ENCODE results near the gene HSPA12B.

DNA sequence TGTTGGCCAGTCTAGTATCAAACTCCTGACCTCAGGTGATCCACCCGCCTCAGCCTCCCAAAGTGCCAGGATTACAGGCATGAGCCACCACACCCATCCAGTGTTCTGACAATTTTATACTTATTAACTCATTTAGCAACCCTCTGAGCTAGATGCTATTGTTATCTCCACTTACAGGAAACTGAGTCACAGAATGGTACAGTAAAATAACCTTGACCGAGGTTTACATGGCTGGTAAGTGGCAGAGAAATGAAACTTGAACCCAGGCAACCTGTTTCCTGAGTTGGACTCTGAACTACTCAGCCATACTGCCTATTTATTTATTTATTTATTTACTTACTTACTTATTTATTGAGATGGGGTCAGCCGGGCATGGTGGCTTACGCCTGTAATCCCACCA, 13.4 kb upstream of the HSPA12B start:
- TF ChIP-seq POLR2A (IDR thresholded peaks at IDR 0.05): no peak
- TF ChIP-seq, protein P1, sequence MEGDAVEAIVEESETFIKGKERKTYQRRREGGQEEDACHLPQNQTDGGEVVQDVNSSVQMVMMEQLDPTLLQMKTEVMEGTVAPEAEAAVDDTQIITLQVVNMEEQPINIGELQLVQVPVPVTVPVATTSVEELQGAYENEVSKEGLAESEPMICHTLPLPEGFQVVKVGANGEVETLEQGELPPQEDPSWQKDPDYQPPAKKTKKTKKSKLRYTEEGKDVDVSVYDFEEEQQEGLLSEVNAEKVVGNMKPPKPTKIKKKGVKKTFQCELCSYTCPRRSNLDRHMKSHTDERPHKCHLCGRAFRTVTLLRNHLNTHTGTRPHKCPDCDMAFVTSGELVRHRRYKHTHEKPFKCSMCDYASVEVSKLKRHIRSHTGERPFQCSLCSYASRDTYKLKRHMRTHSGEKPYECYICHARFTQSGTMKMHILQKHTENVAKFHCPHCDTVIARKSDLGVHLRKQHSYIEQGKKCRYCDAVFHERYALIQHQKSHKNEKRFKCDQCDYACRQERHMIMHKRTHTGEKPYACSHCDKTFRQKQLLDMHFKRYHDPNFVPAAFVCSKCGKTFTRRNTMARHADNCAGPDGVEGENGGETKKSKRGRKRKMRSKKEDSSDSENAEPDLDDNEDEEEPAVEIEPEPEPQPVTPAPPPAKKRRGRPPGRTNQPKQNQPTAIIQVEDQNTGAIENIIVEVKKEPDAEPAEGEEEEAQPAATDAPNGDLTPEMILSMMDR (IDR thresholded peaks at IDR 0.05): no peak

All from thyroid gland (tissue), 4 donors.